OCI-M2 (cell line): Measurements from ENCODE around the gene PRAMEF27.
"Not testable (repeated sequence)": the region's sequence is repeated elsewhere in the genome, so short reads cannot be mapped to it uniquely, and the experiment has no call there.

Experiments used
- DNase-seq: peaks from one replicate; lab custom pipeline; 2025; ENCODE audit not compliant: unreplicated experiment; lab: John Stamatoyannopoulos, UW

PRAMEF27 gene

DNA sequence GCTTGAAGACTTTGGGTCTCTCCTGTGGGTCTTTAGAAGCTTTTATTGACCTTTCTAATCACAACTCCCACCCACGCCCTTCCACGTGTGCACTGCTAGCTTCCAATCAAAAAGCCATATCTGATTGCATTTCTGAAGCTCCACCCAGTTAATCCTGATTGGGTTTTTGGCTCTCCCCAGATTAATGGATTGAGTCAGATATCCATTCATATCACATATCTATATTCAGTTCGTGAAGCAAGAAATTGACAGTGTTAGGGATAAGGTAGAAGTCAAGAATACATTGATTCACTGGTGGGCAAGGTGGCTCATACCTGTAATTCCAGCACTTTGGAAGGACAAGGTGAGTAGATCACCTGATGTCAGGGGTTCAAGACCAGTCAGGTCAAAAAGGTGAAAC, at the start of gene PRAMEF27:
Gene PRAMEF27 (minus strand): TSS at position 101 of the 400 bp plus-strand sequence. CDS start 2,916 bp downstream, outside the sequence.
- not testable (repeated sequence) for DNase-seq

DNA sequence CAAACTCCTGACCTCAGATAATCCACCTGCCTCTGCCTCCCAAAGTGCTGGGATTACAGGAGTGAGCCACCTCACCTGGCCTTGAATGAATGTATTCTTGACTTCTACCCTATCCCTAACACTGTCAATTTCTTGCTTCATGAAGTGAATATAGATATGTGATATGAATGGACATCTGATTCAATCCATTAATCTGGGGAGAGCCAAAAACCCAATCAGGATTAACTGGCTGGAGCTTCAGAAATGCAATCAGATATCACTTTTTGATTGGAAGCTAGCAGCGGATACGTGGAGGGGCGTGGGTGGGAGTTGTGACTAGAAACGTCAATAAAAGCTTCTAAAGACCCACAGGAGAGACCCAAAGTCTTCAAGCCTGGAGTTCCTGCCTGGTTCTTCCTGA, 14.1 kb upstream of the PRAMEF27 start, which contains the start of gene PRAMEF25:
Gene PRAMEF25 (plus strand): TSS at position 301 of the 400 bp plus-strand sequence. CDS start 2,920 bp downstream, outside the sequence.
- not testable (repeated sequence) for DNase-seq

DNA sequence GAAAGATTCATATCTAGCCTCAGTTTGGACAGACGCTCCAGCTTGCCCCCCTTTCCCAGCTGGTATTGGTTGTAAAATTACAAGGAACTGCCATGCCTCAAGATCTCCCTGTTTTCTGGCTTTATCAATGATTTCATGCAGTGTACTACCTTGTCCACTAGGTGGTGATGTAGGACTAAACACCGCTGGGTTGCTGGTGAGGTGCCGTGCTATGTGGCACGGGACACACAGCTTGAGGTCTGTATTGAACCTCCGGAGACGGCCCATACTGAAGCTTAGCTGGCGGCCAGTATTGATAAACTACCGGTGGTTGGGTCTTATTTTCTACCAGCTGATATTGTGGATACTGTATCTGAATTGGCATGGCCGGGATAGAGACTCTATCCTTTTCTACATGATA, 36.5 kb downstream of the PRAMEF27 start:
- not testable (repeated sequence) for DNase-seq

DNA sequence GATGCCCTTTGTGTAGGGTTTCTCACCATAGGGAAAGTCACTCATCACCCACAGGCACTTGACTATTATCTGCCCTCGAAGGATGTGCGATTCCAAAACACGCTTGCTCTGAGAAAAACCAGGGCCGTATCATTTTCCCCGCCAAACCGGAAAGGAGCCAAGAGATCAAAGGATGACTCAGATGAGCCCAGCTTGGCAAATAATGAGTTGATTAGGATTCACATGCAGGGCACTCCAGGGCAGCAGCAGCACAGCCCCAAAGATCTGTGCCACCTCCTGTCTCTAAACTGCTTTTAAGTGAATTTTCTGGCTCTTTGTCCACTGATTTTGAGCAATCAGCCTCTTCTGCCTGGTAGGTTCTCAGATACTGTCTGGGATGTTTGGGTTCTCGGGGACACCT, 44.4 kb downstream of the PRAMEF27 start:
- DNase-seq: not testable (repeated sequence)

DNA sequence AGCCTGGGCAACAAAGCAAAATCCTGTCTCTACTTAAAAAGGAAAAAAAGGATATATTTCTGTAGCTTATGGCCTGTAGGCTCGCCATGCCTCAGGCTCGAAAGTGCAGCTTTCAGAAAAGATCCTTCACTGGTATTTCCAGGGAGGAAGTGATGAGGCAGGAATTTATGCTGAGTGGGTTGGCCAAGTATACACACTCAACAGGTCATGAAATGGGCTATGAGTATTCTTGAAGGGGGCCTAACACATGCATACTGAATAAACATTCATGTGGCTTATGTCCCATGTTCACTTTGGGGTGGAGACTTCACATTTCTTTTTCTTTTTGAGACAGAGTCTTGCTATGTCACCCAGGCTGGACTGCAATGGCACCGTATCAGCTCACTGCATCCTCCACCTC, 47.0 kb downstream of the PRAMEF27 start:
- DNase-seq: not testable (repeated sequence)

DNA sequence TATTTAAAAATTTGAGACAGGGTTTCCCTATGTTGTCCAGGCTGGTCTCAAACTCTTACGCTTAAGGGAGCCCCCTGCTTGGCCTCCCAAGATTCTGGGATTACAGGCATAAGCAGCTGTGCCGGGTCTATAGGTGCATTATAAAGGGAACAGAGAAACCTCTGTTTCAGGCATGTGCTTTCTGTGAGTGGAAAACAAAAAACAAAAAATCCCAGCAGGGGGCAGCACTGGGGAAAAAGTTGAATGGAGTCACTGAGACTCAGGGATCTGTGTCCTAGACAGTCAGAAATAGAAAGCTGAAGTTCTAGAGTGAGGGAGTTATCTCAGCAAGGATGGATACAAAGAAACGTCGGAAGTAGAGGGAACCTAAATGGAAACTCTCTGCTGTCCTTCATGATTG, 50.6 kb downstream of the PRAMEF27 start:
- not testable (repeated sequence) for DNase-seq
